Measurements from ENCODE around the gene ERCC6L. TPM values are rescaled to one million over a fixed set of nuclear protein-coding genes. Genes with fewer than 3 reads are reported as not detected.

ERCC6L gene
- total and polyA plus RNA-seq, 2 of the 13 experiments (the other 11 are each of a cell fraction or from before 2014, with no cell fraction given): 0.86 to 9.5 TPM

DNA sequence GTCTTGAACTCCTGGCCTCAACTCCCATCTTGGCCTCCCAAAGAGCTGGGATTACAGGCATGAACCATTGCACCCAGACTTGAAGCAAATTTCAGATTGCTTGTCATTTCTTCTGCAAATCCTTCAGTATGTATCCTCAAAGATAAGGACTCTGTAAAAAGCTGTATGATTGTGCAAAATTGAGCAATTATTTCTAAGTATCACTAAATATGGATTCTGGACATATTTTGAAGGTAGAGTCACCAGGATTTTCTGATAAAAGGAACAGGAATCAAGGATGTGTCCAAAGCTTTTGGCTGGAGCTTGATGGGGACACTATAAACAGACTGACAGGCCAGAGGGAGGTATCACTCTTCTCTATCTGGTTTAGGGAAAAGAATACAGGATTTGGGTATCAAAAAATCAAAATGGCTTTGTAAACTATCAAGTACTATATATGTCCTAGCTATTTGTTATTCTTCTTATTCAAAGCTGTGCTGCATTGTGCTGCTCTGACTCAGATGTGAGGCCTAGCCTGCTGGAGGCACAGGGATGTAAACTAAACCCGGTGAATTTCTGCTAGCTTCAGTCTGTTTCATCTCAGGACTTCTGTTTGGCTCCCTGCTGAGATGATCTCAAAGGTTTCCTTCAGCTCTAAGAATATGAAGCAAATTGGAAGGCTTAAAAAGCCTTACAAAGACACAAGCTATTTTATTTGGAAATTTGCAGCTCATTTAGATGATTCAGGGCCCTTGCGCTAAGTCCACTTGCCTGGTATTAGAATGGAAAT lies 30.0 kb upstream of the ERCC6L start (continued):
- no peak for TF ChIP-seq ZNF749 (CRISPR knock-in tag; IDR thresholded peaks at IDR 0.05; ENCODE audit: borderline replicate concordance)

DNA sequence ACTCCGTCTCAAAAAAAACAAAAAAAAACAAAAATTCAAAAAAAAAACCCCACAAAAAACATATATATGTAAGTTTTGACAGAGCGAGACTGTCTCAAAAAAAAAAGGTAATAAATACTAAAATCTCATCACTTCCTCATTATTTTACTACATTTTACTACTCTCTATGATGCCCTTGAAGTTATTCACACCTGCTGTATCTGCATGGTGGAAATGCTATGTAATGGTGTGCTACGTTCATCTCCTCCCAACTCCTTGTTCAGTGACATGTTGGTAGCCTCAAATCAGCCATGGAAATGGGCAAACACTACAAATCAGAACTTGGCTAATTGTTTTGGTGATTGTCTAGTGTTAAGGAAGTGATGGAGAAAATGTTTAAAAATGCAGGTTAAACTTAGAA lies 26.4 kb upstream of the ERCC6L start:
- Histone ChIP-seq H3K79me2 (ENCODE audit: insufficient read depth, low read length) (no peaks in the 10 kb centered on the region), H2AFZ (ENCODE audit: low read length) (no peak overlapping the region), H3K9ac (ENCODE audit: insufficient read depth, low read depth, low read length) (no peak overlapping the region), H3K9me3 (ENCODE audit: low read length) (no peaks in the 10 kb centered on the region), H3K27ac (ENCODE audit: extremely low read length, insufficient read depth, low read length) (no peak overlapping the region), H3K27me3 (ENCODE audit: control insufficient read depth in 1 of 2, insufficient read depth in 2 of 2, low read length in 2 of 2) (no peaks in the 10 kb centered on the region), H3K4me2 (ENCODE audit: low read depth, low read length) (no peak overlapping the region), H3K36me3 (replicated peaks in 1 of 2; ENCODE audit: control insufficient read depth in 1 of 2, insufficient read depth in 2 of 2, low read length in 2 of 2) (peaks cover 0 to 2% of the 10 kb centered on the region in 2 experiments; a peak in 2 of 5 replicates), H4K20me1 (ENCODE audit: insufficient read depth, low read length) (peaks cover 3% of the 10 kb centered on the region; the same call in 1 of the 2 replicates), H3K4me1 (ENCODE audit: insufficient read depth, low read length) (peaks cover 21% of the 10 kb centered on the region), H3K4me3 (replicated peaks in 1 of 3; ENCODE audit: insufficient read depth in 1 of 3, low read depth in 2 of 3, low read length in 3 of 3) (no peak overlapping the region)
- intact Hi-C loops (cut with micrococcal nuclease; ENCODE audit: unreplicated experiment): no loop called here
- no peak for ATAC-seq
- no peak for DNase-seq (ENCODE audit: low spot score)
- in situ Hi-C loops (cut with HindIII; ENCODE audit: extremely low pct_ligation_motif_present, low pct_unique_long_range_greater_than_20kb): no loop called here
- ChIA-PET POLR2A (no interaction called here), CTCF (ENCODE audit: low intra/inter-chr PET ratio, low total read pairs) (no interaction called here)
- FAIRE-seq: no peak
- BruUV-seq (replicated peaks): no TSS peak
- 97% methylated on average over 3 of the region's 3 CpGs for WGBS (ENCODE audit: low lambda C conversion rate)
- TF ChIP-seq ARNT (IDR thresholded peaks at IDR 0.05): no peak
- TF ChIP-seq HNRNPLL (IDR thresholded peaks at IDR 0.05; ENCODE audit: low read depth, low read length, poor library complexity, severe bottlenecking): no peak
- TF ChIP-seq ZNF724P (CRISPR knock-in tag; IDR thresholded peaks at IDR 0.05; ENCODE audit: borderline replicate concordance): no peak
- TF ChIP-seq ZNF850 (CRISPR knock-in tag; conservative IDR thresholded peaks at IDR 0.05): no peak
- no peak for TF ChIP-seq REL (CRISPR knock-in tag; conservative IDR thresholded peaks at IDR 0.05)
- TF ChIP-seq, protein P1, sequence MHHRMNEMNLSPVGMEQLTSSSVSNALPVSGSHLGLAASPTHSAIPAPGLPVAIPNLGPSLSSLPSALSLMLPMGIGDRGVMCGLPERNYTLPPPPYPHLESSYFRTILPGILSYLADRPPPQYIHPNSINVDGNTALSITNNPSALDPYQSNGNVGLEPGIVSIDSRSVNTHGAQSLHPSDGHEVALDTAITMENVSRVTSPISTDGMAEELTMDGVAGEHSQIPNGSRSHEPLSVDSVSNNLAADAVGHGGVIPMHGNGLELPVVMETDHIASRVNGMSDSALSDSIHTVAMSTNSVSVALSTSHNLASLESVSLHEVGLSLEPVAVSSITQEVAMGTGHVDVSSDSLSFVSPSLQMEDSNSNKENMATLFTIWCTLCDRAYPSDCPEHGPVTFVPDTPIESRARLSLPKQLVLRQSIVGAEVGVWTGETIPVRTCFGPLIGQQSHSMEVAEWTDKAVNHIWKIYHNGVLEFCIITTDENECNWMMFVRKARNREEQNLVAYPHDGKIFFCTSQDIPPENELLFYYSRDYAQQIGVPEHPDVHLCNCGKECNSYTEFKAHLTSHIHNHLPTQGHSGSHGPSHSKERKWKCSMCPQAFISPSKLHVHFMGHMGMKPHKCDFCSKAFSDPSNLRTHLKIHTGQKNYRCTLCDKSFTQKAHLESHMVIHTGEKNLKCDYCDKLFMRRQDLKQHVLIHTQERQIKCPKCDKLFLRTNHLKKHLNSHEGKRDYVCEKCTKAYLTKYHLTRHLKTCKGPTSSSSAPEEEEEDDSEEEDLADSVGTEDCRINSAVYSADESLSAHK (CRISPR knock-in tag; IDR thresholded peaks at IDR 0.05; ENCODE audit: borderline replicate concordance): no peak

Measured in HepG2 (cell line).